Left ventricle myocardium inferior (tissue), 1 donor: ENCODE data around the gene SKI. TPM values are rescaled to one million over a fixed set of nuclear protein-coding genes. Genes with fewer than 3 reads are reported as not detected.
A peak's percentile ranks its signal among the peaks of the same experiment; 100 is the strongest.

Source experiments
- DNase-seq: peaks from one replicate; pipeline ENCODE4 v3.0.0-alpha.2; 2020
- H3K27ac ChIP-seq: fragments of 200-600 bp; replicated peaks from 2 replicates; pipeline ENCODE4 v1.8.0; 2021
- H3K27me3 ChIP-seq: fragments of 200-600 bp; 2 replicates; pipeline ENCODE4 v1.8.0; 2021; ENCODE audit warnings: low read depth
- H3K36me3 ChIP-seq: fragments of 200-600 bp; 2 replicates; pipeline ENCODE4 v1.8.0; 2021
- H3K4me1 ChIP-seq: fragments of 200-600 bp; 2 replicates; pipeline ENCODE4 v1.8.0; 2021
- H3K4me3 ChIP-seq: fragments of 200-600 bp; 2 replicates; pipeline ENCODE4 v1.8.0; 2021; ENCODE audit warnings: mild to moderate bottlenecking, moderate library complexity
- H3K9me3 ChIP-seq: fragments of 200-600 bp; replicated peaks from 2 replicates; pipeline ENCODE4 v1.8.0; 2021
- intact Hi-C: fragments of 100-400 bp; cut with micrococcal nuclease; formaldehyde crosslinking; loops from one replicate; pipeline ENCODE4 v1.11.0; 2022
- total RNA-seq: library from RNA; stranded (reverse); fragmentation: NEBNext Ultra II Directional; extraction: Animal tissue kit (Norgen Biotek cat#: 25700); gene quantifications from one replicate; pipeline ENCODE4 v1.2.1, GENCODE V29; 2021
- TF ChIP-seq, protein P1 (sequence below): fragments of 200-600 bp; IDR thresholded peaks from 2 replicates; pipeline ENCODE4 v1.8.0; 2021; ENCODE audit warnings: antibody characterized with exemption, mild to moderate bottlenecking, borderline replicate concordance
- donor health status: DM: no; HTN: yes; CAD: no; lungs with severe emphysema.

Gene SKI
- total RNA-seq, 1 donor from 2014 or later: 37.9 TPM

DNA sequence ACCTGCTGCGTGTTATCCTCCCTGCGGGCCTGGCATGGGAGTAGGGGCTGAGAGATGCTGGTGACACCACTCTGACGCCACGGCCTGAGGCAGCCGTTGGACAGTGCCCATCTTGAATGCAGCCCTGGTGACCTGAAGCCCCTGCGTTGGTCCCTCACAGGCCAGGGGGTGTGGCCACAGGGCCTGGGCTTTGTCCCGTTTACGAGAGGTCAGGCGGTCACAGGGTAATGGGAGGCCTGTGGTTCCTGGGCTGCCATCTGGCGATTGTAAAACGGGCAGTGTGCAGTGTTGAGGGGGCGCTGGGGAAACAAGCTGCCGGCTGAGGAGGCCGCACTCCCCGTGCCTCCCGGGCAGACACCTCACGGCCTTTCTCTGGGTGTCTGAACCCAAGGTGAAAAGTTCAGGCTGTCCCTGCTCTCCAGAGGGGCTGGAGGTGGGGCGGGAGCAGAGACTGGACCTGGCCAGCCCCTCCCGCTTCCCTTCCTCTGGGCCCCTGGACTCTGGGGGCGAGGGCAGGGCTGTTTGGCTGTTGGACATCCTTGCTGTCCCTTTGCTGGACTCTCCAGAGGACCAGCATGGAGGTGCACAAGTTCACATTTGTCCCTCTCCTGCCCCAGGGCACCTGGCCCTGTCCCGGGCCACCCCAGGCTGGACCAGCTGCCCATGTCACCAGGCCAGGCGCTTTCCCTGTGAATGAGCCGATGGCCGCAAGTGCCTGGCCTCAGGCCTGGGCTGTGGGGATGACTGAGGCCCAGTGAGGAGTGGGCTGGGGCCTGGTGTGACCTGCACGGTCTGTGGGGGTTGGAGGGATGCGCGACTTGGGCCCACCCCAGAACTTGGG is 42.4 kb downstream of the SKI start:
- Histone ChIP-seq H3K27me3 (no peaks in the 10 kb centered on the region), H3K4me1 (peaks cover 99% of the 10 kb centered on the region), H3K4me3 (peak overlapping the region; percentile 22), H3K27ac (peak overlapping the region; percentile 78), H3K9me3 (no peaks in the 10 kb centered on the region), H3K36me3 (no peaks in the 10 kb centered on the region)
- no peak for DNase-seq
- intact Hi-C loops: no loop called here
- TF ChIP-seq, protein P1, sequence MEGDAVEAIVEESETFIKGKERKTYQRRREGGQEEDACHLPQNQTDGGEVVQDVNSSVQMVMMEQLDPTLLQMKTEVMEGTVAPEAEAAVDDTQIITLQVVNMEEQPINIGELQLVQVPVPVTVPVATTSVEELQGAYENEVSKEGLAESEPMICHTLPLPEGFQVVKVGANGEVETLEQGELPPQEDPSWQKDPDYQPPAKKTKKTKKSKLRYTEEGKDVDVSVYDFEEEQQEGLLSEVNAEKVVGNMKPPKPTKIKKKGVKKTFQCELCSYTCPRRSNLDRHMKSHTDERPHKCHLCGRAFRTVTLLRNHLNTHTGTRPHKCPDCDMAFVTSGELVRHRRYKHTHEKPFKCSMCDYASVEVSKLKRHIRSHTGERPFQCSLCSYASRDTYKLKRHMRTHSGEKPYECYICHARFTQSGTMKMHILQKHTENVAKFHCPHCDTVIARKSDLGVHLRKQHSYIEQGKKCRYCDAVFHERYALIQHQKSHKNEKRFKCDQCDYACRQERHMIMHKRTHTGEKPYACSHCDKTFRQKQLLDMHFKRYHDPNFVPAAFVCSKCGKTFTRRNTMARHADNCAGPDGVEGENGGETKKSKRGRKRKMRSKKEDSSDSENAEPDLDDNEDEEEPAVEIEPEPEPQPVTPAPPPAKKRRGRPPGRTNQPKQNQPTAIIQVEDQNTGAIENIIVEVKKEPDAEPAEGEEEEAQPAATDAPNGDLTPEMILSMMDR: no peak

DNA sequence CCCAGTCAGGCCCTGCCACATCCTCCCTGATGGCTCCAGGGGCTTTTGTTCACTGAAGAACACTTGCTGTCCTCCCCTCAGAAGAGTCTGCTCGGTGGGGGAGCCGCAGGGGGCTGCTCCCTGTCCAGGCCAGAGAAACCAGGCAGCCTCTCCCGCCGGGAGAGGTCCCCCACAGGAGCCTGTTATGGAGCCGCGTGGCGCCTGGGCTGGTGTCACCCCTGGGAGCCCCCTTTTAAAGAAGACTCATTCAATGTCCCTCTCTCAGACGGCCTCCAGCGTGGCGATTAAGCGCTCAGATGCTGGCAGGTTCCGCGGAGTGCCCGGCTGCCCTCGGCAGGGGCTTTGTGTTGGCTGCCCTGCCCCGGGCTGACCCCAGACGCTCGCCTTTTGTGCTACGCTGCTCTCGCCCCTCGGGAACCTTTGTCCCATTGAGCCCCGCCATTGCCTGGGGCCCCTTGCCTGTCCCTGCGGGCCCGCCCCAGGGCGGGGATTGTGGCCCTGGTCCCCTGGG is 43.1 kb downstream of the SKI start:
- intact Hi-C loops: no loop called here
- Histone ChIP-seq H3K4me1 (peaks cover 99% of the 10 kb centered on the region), H3K27ac (peak overlapping the region; percentile 78), H3K27me3 (no peaks in the 10 kb centered on the region), H3K36me3 (no peaks in the 10 kb centered on the region), H3K9me3 (no peaks in the 10 kb centered on the region), H3K4me3 (peak overlapping the region; percentile 22)
- TF ChIP-seq, protein P1: no peak
- no peak for DNase-seq

DNA sequence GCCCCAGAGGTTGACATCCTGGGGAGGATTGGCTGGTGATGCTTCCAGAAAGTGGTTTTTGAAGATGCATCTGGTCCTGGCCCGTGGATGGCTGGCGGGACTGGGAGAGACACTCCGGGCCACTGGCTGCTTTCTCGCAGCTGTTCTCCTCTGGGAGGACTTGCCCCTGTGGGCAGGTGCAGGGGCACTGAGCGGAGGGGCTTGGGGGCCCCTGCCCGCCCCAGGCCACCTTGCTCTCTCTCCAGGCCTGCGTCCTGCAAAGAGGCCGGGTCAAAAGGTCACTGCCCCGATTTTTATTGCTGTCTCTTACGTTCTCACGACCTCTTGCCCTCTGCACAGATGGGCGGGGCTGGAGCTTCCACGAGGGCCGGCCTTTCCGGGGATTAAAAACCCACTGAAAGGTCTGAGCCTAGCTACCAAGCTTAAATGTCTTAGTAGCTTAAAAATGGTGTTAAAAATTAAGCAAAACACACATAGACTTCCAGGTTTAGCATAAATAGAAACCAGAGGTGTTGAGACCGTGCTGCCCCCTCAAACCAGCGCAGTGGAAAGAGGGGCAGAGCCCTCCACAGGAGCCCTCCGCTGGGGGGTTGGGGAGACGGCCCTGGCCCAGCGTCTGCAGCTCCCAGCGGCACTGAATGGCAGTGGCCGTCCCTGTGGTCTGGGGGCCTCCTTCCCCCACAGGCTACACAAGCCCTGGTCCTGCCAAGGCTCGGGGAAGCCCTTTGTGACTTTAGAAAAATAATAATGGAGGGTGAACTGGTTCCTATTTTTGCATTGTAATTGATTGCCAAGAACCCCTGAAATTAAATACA is 43.9 kb downstream of the SKI start:
- no peak for DNase-seq
- Histone ChIP-seq H3K4me3 (no peak overlapping the region), H3K4me1 (peaks cover 99% of the 10 kb centered on the region)

DNA sequence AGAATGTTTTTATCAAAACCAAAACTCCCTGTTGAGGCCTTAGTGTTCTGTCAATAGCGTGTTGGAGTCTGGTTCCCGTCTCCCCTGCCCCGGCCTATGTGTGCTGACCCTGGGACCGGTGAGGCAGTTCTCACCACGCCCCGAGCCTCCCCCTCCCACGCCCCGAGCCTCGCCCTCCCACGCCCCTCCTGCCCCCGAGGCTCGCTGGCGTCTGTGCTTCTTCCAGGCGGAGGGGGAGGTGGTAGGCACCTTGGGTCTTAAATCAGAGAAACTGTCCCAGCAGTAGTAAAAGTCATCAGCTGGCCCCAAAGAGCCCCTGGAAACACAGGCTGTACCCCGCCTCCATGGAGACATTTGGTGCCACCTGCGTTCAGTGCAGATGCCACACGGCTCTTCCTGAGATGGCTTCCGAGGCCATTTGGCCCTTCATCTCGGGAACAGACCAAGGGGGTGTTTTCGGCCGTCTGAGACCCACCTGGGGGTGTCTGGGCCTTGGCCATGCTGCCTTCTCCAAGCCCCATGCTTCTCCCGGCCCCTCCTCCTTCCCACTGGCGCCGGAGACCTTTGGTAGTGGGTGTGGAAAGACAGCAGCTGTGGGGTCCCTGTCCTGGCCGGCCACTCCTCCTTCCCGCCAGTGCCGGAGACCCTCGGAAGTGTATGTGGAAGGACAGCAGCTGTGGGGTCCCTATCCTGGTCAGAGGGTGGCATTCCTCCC is 44.7 kb downstream of the SKI start:
- no peak for DNase-seq
- intact Hi-C loops: no loop called here
- Histone ChIP-seq H3K36me3 (no peaks in the 10 kb centered on the region), H3K27me3 (no peaks in the 10 kb centered on the region), H3K27ac (peak overlapping the region; percentile 78), H3K9me3 (no peaks in the 10 kb centered on the region), H3K4me1 (peaks cover 99% of the 10 kb centered on the region), H3K4me3 (no peak overlapping the region)
- TF ChIP-seq, protein P1: no peak

More for the DNA sequence above, 43.9 kb downstream of the SKI start:
- intact Hi-C loops: no loop called here
- Histone ChIP-seq H3K36me3 (no peaks in the 10 kb centered on the region), H3K27me3 (no peaks in the 10 kb centered on the region), H3K9me3 (no peaks in the 10 kb centered on the region), H3K27ac (peak overlapping the region; percentile 78)
- TF ChIP-seq, protein P1: no peak
